GM19043 (cell line): ENCODE results near the gene VSIR.

Source experiments
- ATAC-seq: cut with Tn5 transposase; IDR thresholded peaks from one replicate; pipeline ENCODE4 v1.9.1; 2021; ENCODE audit warnings: low read depth; ENCODE audit not compliant: unreplicated experiment

VSIR gene

DNA sequence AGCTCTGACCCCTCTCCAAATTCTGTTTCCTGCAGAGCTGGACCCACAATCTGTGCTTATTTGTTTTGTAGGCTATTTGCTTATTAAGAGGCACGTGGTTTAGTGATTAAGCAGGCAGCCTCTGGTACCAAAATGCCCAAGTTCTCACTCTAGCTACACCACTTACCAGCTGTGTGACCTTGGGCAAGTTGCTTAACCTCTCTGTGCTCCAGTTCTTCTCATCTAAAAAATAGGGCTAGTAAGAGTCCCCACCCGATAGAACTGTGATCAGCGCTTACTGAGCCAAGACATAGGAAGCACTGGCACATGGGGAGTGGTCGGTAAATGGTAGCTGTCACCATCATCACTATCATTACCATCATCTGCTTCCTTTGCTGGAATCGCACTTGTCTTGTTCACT lies 74.6 kb downstream of the VSIR start:
- no peak for ATAC-seq

DNA sequence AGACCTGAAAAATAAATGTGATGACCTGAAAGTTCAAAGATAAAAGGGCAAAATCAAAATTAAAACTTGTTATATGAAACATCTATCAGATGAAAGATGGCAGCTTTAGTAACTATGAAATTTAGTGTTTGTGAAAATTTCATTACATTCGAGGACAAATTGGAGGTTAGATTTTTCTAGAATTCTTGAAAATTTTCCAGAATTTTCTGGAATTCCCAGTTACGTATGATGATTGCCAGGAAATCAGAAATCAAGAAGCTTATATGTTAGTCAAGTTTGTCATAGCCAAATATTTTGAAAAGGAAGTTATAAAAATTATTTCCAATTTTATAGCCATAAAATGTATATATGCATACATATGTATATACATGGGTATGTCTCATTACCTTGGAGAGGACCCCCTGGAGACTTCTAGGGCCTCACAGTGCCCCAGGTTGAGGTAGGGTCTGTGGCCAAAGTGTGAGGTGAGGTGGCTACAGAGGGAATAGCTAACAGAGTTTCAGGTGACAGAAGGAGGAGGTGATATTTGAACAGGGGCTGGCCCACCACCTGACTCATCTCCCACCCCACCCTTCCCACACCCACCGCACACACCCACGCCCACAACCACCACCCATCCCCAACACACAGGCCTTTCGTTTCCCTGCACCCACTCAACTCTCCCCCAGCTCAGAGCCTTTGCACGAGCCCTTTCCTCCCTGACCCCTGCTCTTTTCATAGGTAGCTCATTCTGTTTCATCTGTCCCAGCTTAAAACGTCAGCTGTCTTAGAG lies 75.2 kb downstream of the VSIR start:
- no peak for ATAC-seq
